NCI-H2029 treated with DMSO at 0.1 percent for 48 hours (cell line): ENCODE results near the gene SARS2.
"Not testable (repeated sequence)": the region's sequence is repeated elsewhere in the genome, so short reads cannot be mapped to it uniquely, and the experiment has no call there.

Source experiments
- DNase-seq: peaks from one replicate; lab custom pipeline; 2025; lab: John Stamatoyannopoulos, UW

Gene SARS2

DNA sequence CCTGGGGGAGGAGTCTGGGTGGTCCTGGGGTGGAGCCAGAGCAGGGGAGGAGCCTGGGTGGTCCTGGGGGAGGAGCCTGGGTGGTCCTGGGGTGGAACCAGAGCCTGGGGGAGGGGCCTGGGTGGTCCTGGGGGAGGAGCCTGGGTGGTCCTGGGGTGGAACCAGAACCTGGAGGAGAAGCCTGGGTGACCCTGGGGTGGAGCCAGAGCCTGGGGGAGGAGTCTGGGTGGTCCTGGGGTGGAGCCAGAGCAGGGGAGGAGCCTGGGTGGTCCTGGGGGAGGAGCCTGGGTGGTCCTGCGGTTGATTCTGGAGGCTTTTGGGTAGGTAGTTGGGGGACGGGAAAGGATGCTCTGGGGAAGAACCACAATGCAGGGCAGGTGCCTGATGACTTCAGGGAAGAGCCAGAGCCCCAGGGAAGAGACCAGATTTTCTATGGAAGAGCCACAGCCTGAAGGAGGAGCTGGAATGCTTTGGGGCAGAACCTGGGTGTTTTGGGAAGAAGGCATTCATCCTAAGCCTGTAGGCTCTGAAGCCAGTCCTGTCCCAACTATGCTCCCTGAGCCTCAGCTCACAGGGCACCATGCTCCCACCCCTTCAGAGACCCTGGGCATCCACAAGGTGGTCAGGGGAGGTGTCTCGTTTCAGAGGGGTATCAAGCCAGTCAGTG is 15.1 kb upstream of the SARS2 start:
- no peak for DNase-seq

DNA sequence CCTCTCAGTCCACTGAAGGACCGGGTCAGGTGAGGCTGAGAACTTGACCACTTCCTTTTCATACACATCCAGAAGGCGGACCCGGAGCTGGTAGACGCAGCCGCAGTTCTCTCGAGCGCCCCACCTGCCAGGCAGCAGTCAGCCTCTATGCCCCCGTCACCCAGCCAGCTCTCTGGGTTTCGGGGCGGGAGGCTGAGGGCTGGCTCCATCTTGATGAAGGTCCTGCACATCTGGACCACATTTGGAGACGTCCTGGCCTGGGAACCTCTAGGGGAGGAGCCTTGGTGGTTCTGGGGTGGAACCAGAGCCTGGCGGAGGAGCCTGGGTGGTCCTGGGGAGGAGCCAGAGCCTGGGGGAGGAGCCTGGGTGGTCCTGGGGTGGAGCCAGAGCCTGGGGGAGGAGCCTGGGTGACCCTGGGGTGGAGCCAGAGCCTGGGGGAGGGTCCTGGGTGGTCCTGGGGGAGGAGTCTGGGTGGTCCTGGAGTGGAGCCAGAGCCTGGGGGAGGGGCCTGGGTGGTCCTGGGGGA is 14.5 kb upstream of the SARS2 start:
- no peak for DNase-seq

DNA sequence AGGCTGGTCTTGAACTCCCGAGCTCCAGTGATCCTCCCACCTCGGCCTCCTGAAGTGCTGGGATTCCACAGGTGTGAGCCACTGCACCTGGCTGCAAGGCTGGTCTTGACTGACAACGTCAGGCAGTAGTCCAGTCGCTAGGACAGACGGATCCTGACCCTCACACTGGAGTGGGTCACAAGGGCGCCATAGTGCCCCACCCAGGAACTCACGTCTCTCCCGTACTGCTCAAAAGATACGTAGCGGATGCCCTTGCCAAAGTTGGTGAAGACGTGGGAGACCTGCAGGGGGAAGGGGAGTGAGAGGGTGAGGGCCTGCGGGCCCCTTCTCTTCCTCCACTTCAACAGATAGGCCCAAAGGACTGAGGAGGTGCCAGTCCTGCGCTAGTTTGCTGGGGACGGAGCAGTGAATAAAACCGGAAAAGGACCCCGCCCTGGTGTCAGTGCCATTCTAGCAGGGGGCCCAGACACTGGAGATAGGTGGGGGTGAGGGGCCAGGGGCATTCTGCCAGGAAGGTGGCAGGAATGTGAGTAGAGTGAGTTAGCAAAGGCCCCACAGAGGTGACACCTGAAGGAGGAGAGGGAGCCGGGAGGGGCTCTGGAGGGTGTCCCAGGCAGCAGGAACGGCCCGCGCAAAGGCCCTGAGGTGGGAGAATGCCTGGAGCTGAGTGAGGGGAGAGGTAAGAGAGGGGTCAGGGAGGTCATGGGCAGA is 12.1 kb upstream of the SARS2 start:
- DNase-seq, result no peak

DNA sequence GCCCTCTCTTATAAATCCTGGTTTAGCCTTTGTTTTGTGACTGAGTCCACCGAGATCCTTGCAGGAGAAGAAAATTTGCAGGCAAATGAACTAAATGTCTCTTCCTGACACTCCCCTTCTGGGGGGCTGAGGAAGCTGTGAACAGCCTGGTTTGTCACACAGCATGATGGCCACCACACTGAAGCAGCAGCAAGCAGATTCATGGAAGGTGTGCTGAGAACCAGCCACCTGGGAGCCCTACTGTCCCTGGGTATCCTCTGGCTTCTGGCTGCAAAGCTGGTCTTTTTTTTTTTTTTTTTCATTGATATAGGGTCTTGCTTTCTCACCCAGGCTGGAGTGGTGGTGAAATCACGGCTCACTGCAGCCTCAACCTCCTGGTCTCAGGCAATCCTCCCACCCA is 11.4 kb upstream of the SARS2 start:
- no peak for DNase-seq

DNA sequence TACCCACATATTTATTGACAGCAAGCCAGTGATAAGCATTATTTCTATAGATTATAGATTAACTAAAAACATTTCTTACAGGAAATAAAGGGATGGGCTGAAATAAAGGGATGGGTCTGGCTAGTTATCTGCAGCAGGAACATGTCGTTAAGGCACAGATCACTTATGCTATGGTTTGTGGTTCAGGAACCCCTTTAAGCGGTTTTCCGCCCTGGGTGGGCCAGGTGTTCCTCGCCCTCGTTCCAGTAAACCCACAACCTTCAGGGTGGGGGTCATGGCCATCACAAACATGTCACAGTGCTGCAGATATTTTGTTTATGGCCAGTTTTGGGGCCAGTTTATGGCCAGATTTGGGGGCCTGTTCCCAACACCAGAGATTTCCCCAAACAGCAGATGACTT is 10.9 kb upstream of the SARS2 start:
- DNase-seq, result not testable (repeated sequence)

- DNase-seq, result no peak
These were observed 9.4 kb upstream of the SARS2 start for GRCh38 chr19:38939957-38940356.

- DNase-seq, result no peak
These were observed 3.0 kb upstream of the SARS2 start for GRCh38 chr19:38933544-38933943.

DNA sequence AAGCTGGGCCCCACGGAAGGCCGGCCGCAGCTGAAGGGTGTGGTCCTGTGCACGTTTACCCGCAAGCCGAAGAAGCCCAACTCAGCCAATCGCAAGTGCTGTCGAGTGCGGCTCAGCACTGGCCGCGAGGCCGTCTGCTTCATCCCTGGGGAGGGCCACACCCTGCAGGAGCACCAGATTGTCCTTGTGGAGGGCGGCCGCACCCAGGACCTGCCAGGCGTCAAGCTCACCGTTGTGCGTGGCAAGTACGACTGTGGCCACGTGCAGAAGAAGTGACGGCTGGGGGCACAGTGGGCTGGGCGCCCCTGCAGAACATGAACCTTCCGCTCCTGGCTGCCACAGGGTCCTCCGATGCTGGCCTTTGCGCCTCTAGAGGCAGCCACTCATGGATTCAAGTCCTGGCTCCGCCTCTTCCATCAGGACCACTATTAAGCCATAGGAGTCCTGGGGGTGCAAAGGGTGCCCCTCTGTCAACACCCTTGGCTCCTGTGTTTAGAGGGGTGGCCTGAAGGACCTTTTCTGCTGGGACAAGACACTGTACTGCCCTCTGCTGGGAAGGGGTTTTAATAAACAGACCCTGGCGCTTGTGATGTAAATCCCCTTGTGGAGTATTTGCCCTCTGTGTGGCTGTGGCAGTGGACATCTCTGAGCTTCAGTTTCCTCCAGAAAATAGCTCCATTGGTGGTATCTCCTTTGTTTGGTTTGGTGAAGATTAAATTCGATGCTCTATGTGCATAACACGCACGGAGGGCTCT is 2.0 kb upstream of the SARS2 start:
- no peak for DNase-seq

DNA sequence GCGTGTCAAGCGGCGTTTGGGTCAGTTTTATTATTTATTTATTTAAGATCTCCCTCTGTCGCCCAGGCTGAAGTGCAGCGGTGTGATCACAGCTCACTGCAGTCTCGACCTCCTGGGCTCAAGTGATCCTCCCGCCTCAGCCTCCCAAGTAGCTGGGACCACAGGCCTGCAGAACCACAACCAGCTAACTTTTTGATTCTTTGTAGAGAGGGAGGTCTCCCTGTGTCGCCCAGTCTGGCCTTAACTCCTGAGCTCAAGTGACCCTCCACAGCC is 894 bp upstream of the SARS2 start:
- DNase-seq, result no peak

DNA sequence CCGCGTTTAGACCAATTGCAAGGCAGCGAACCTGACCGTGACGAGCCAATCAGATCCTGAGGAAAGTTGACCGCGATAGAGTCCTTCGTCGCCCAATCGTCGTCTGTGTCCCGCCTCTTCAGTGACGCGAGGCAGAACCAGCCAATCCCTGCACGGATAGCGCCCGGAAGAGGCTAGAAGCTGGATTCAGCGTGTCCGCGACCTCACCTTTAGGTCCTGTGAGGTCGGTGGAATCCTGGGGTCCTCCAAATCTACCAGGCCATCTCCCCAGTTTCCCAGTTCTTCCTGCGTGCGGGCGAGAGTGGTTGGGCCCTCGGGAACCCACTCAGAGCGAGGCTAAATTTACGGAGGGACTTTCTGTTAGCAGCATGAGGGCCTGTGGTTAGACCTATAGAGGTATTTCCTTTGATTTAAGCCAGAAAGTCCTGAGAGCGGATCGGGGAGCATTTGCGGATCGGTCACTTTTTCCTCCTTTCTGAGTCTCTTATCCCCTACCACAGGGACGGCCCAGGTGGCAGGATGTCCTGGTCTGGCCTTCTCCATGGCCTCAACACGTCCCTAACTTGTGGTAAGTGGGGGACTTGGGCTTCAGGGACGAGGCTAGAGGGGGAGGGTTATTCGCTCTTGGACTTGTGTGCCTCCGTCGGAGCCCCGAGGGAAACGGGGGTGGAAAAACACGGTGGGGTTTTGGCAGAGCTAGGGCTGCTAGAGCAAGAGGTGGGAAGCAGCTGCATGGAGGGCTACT is 385 bp upstream of the SARS2 start, which contains the start of gene MRPS12:
Gene MRPS12, plus strand, starts transcription at position 169 of the 745 bp plus-strand sequence. Its CDS starts 351 bp downstream, at position 520.
- DNase-seq, result peak; percentile 95

DNA sequence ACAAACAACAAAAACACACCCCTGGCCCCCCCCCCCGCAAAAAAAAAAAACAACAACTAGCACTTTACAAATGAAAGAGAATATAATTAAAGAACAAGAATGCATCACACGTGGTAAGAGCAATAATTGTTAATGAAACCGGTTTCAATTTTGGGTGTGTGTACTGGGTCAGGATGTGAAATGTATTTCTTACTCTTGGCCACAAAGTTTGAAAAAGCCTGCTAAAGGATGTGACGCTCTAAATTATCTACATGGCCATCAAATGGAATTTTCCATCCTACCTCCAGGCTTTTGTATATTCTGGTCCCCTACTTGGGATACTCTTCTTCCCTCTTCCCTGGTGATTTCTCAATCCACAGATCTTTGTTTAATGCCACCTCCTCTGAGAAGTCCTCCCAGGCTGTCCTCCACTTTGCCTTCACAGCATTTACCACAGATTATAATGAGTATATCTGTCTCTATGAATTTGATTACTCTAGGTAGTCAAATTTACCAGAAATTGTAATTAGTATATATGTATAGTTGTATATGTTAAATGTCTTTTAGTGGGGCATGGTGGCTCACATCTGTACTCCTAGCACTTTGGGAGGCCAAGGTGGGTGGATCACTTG is 2.1 kb downstream of the SARS2 start:
- no peak for DNase-seq

- DNase-seq, result no peak
These were observed 6.2 kb downstream of the SARS2 start for GRCh38 chr19:38924388-38924787.

- DNase-seq, result no peak
These were observed 8.1 kb downstream of the SARS2 start for GRCh38 chr19:38922482-38922881.

- no peak for DNase-seq
These were observed 8.9 kb downstream of the SARS2 start for GRCh38 chr19:38921420-38922274.

- no peak for DNase-seq
These were observed 9.8 kb downstream of the SARS2 start for GRCh38 chr19:38920602-38921419.

- DNase-seq, result no peak
These were observed 10.5 kb downstream of the SARS2 start for GRCh38 chr19:38919837-38920601.

- DNase-seq, result no peak
These were observed 12.0 kb downstream of the SARS2 start for GRCh38 chr19:38918526-38918925.

DNA sequence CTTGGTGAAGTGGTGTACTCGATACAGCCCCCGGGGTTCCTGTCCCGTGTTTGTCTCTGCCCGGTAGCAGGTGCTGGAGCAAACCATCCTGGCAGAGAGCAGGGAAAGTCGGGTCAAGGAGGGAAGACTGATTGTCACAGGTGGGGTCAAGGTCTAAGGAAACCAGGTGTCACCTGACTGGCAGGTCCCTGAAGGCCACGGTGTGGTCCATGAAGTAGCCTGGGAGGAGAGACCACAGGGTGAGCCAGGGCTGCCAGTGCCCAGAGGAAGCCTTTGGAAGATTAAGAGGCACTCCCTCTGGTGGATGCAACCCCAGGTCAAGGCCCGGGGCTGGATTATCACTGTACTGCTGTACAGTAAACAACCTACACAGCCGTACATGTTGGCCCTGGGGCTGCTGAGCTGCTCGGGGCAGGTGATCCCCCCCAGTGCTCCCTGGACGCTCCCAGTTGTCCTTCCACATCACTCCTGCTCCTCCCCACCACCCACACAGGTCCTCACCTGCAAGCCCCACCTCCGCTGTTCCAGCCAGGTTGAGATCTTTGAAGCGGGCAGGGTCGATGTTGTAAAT is 12.6 kb downstream of the SARS2 start:
- DNase-seq, result no peak

DNA sequence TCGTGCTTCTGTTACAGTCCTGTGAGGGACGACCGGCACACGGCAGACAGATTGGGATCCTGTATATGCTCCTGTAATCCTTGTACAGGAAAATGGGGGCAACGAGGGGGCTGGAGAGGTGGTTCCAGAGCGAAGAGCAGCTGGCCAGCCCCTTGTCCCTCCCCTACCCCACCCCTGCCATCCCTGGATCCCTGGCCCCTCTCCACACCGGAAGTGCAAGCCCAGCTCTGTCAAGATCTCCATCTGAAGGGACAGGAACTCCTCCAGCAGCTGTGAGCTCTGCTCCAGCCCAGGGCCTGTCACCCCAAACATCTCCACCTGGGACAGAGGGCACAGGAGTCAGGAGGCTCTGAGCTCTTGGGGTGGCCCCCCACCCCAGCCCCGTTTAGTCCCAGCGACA is 13.0 kb downstream of the SARS2 start:
- DNase-seq, result no peak
